Measurements from ENCODE around the gene ATP6V0D1.

GRCh38 chr16:67438824-67439393 is 42.0 kb downstream of the ATP6V0D1 start:
- TF ChIP-seq CTCF (IDR thresholded peaks at IDR 0.05; ENCODE audit: low read length) (no peak), EZH2phosphoT487 (IDR thresholded peaks at IDR 0.05; ENCODE audit: low read length) (no peak), EZH2 (optimal IDR thresholded peaks at IDR 0.05; ENCODE audit: low read depth, low read length) (no peak)
